ENCODE measurements around the gene NDUFAF5.
A peak's percentile ranks its signal among the peaks of the same experiment; 100 is the strongest.

The NDUFAF5 gene

DNA sequence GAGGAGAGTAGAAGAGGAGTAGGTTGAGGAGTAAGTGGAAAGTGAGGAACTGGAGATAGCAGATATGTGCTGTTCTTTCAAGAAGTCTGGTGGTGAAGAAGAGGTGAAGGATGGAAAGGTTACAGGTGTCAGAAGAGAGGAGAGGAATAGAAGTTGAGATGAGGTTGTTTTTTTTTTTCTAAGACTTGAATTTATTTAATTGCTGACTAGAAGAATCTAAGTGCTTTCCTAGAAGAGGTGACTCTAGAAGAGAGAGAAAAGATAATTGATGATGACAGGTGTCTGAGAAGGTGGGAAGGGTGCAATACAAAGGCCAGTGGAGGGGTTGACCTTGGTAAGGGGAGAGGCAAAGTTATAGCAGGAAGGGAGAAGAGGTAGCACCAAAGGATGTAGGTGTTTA lies 25.6 kb downstream of the NDUFAF5 start:
- H3K4me3 ChIP-seq (ENCODE audit: low read depth, low read length): no peak overlapping the region
- TF ChIP-seq, protein P1, sequence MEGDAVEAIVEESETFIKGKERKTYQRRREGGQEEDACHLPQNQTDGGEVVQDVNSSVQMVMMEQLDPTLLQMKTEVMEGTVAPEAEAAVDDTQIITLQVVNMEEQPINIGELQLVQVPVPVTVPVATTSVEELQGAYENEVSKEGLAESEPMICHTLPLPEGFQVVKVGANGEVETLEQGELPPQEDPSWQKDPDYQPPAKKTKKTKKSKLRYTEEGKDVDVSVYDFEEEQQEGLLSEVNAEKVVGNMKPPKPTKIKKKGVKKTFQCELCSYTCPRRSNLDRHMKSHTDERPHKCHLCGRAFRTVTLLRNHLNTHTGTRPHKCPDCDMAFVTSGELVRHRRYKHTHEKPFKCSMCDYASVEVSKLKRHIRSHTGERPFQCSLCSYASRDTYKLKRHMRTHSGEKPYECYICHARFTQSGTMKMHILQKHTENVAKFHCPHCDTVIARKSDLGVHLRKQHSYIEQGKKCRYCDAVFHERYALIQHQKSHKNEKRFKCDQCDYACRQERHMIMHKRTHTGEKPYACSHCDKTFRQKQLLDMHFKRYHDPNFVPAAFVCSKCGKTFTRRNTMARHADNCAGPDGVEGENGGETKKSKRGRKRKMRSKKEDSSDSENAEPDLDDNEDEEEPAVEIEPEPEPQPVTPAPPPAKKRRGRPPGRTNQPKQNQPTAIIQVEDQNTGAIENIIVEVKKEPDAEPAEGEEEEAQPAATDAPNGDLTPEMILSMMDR (IDR thresholded peaks at IDR 0.05; ENCODE audit: low read depth, low read length): no peak

DNA sequence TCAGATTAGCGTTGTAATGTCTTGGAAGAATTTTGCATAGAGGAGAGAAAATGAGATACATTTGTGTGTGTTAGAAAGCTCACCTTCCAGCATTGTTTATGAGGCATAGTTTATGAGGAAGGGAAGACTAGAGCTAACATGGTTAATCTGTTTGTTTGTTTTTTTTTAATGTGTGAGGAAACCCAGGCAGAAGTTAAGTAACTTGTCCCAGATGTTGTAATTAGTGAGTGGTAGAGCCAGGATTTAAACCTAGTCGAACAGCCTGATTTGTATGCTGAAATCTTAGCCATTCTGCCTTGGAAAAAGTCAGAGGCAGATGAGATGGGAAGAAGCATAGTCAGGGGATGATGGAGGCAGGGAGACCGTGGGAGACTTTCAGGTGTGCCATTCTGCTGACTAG lies 29.1 kb downstream of the NDUFAF5 start:
- H3K4me3 ChIP-seq (ENCODE audit: low read depth, low read length): no peak overlapping the region
- TF ChIP-seq, protein P1 (IDR thresholded peaks at IDR 0.05; ENCODE audit: low read depth, low read length): no peak

DNA sequence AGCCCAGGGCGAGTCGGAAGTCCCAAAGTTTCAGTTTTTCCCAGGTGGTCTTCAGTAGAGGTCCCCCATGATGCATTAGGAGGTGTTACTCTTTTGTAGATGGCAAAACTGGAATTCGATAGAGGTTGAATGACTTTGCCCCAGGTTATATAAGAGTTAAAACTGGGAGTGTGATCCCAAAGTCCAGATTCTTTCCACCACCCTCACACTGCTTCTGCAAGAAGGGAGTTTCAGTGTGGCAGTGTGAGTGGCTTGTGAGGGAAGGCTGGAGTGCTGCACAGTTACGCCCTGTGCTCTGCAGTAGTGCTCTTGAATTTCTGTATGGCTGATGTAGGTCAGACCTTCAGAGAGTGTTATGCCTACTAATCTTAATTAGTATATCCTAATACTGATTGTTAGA lies 29.8 kb downstream of the NDUFAF5 start:
- H3K4me3 ChIP-seq (ENCODE audit: low read depth, low read length): no peak overlapping the region
- TF ChIP-seq, protein P1 (IDR thresholded peaks at IDR 0.05; ENCODE audit: low read depth, low read length): no peak

GRCh38 chr20:13816757-13817156 lies 31.9 kb downstream of the NDUFAF5 start:
- TF ChIP-seq, protein P1 (IDR thresholded peaks at IDR 0.05; ENCODE audit: low read depth, low read length): no peak
- no peak overlapping the region for H3K4me3 ChIP-seq (ENCODE audit: low read depth, low read length)

GRCh38 chr20:13817342-13817741 lies 32.5 kb downstream of the NDUFAF5 start:
- TF ChIP-seq, protein P1 (IDR thresholded peaks at IDR 0.05; ENCODE audit: low read depth, low read length): no peak
- H3K4me3 ChIP-seq (ENCODE audit: low read depth, low read length): no peak overlapping the region

DNA sequence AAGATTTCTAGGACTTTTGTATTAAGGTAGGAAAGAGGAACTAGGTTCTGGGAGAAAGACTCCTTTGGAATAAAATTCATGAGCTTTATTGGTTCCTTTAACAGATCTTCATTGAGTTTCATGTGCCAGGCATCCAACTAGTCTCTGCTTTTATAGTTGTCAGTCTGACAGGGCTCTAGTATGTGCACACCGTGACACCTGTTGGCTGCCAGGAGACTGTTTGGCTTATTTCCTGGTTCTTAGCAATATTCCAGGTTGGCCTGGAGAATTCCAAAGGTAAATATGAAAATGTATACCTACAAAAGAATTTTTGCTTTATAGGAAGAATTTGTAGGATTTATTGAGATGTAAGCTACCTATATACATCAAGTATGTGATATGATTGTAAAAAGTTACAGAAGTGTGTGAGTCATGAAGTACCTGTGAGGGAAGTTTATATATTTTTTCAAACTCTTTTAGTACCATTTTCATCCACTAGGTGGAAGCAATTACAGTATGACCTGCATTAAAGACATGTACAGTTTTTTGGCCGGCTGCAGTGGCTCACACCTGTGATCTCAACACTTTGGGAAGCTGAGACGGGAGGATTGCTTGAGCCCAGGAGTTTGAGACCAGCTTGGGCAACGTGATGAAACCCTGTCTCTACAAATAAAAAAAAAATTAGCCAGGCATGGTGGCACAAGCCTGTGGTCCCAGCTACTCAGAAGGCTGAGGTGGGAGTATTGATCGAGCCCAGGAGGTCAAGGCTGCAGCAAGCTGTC lies 35.2 kb downstream of the NDUFAF5 start:
- TF ChIP-seq, protein P1 (IDR thresholded peaks at IDR 0.05; ENCODE audit: low read depth, low read length): peak; percentile 32; the same call in 1 of the 2 replicates

DNA sequence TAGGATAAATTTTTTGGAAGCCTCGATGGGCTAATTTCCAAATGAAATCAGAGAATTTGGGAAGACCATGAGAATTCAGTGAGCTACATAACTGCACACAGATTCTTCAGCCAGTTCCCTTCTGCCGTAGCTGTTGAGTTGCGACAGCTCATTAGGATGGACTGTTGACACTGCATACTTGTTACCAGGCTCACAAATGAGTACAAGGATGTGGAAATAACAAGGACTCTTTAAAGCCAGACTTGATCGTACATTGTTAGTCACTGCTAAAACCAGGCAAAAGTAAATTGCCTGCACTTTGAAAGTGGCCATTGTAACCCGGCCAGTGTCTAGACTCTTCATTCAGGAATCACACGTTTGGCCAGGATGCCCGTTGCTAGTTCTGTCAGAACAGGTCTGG lies 37.0 kb downstream of the NDUFAF5 start:
- TF ChIP-seq, protein P1 (IDR thresholded peaks at IDR 0.05; ENCODE audit: low read depth, low read length): no peak
- no peak overlapping the region for H3K4me3 ChIP-seq (ENCODE audit: low read depth, low read length)

More for the DNA sequence above, 35.2 kb downstream of the NDUFAF5 start:
- H3K4me3 ChIP-seq (ENCODE audit: low read depth, low read length): no peak overlapping the region

All from WI38 (cell line).